Mucosa of descending colon (tissue), 3 donors: Measurements from ENCODE around the gene SLAMF6. TPM values are rescaled to one million over a fixed set of nuclear protein-coding genes. Genes with fewer than 3 reads are reported as not detected.
"Not testable (repeated sequence)": the region's sequence is repeated elsewhere in the genome, so short reads cannot be mapped to it uniquely, and the experiment has no call there.

ENCODE experiments used
- ATAC-seq: fragments of 200-7000 bp; cut with Tn5 transposase; one replicate; pipeline ENCODE4 v1.9.1; 2020; ENCODE audit warnings: mild to moderate bottlenecking, moderate library complexity
- DNase-seq, 3 donors: peaks; one replicate each; pipeline ENCODE4 v3.0.0-alpha.2; 2020
- H3K36me3 ChIP-seq: fragments of 200-600 bp; one replicate; pipeline ENCODE4 v1.8.0; 2021; ENCODE audit warnings: low read depth, mild to moderate bottlenecking
- H3K4me1 ChIP-seq: fragments of 200-600 bp; one replicate; pipeline ENCODE4 v1.8.0; 2021; ENCODE audit warnings: low read depth, mild to moderate bottlenecking
- H3K4me3 ChIP-seq: fragments of 200-600 bp; one replicate; pipeline ENCODE4 v1.8.0; 2021; ENCODE audit warnings: mild to moderate bottlenecking
- H3K9me3 ChIP-seq: fragments of 200-600 bp; one replicate; pipeline ENCODE4 v1.8.0; 2021; ENCODE audit warnings: mild to moderate bottlenecking
- CTCF ChIP-seq: fragments of 200-600 bp; IDR thresholded peaks from one replicate; pipeline ENCODE4 v1.8.0; 2022; ENCODE audit warnings: antibody characterized with exemption, mild to moderate bottlenecking
- intact Hi-C, 2 donors: fragments of 100-400 bp; cut with DNase I in 1 of 2; cut with micrococcal nuclease in 1 of 2; formaldehyde crosslinking; loops; one replicate each; pipeline versions ENCODE4 v1.11.0 to v1.11.1; 2022; cut with DNase I, micrococcal nuclease
- total RNA-seq, 3 donors: library from RNA; stranded (reverse); fragmentation: NEBNext Ultra II Directional in 2 of 3; extraction: Animal tissue kit (Norgen Biotek cat#: 25700) in 2 of 3; gene quantifications; one replicate each; pipeline versions ENCODE4 v1.2.1 to v1.2.4, GENCODE V29; 2021 to 2023
- donor health status: DM: no; HTN: no; CAD: no; lungs with moderate emphysema.
- donor health status: DM: no; HTN: no; CAD: no.
- donor health status: DM: no; HTN: yes; CAD: no.

SLAMF6 gene
- total RNA-seq, 3 donors from 2014 or later: 1.2 to 2.6 (median 2.4) TPM

DNA sequence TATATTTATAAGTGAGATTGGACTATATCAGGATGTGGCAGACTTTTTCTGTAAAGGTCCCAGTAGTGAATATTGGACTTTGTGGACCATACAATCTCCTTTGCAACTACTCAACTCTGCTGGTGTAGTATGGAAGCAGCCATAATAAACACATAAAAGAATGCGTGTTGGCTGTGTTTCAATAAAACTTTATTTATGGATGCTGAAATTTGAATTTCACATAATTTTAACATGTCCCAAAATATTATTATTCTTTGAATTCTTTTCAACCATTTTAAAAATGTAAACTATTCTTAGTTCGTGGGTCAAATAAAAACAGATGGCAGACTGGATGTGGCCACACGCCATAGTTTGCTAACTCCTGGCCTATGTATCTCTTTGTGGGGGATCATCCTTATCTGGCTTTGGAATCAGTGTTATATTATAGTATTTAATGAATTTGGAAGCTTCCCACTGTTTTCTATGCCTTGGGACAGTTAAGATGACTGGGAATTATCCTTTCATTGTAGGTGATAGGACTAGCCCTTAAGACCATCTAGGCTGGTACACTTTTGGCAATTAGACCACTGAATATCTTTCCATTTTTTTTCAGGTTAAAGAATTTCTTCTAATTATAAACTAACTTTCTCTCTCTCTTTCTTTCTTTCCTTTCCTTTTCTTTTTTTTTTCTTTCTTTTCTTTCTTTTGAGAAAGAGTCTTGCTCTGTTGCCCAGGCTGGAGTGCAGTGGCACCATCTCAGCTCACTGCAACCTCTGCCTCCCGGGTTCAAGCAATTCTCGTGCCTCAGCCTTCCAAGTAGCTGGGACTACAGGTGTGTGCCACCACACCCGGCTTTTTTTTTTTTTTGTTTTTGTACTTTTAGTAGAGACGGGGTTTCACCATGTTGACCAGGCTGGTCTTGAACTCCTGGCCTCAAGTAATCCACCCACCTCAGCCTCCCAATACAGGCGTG lies 14.9 kb upstream of the SLAMF6 start:
- TF ChIP-seq CTCF: no peak
- peaks cover 15% of the 10 kb centered on the region for H3K9me3 ChIP-seq
- no peak for ATAC-seq
- peaks cover 40% of the 10 kb centered on the region for H3K4me1 ChIP-seq
- no peak for DNase-seq
- intact Hi-C loops: no loop called here
- no peaks in the 10 kb centered on the region for H3K36me3 ChIP-seq
- H3K4me3 ChIP-seq: no peak overlapping the region

DNA sequence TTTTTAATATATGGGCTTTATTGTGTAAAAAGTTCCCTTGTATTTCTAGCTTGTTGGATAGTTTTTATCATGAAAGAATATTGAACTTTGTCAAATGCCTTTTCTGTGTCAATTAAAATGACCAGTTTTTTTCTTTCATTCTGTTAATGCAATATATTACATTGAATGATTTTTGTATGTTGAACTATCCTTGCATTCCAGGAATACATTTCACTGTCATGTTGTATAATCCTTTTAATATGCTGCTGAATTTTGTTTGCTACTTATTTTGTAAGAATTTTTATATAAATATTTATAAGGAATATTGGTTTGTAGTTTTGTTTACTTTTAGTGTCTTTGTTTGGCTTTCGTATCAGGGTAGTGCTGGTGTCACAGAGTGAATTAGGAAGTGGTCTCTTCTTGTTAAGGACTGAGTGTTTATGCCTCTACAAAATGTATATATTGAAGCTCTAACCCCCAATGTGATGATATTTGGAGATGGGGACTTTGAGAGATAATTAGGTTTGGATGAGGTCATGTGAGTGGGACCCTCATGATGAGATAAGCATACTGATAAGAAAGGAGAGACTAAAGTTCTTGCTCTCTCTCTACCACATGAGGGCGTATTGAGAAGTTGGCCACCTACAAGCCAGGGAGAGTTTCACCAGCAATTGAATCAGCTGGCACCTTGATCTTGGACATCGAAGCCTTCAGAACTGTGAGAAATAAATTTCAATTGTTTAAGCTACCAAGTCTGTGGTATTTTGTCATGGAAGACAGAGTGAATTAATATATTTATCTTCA lies 12.0 kb upstream of the SLAMF6 start:
- ATAC-seq: no peak
- no peak overlapping the region for H3K4me3 ChIP-seq
- DNase-seq: no peak
- intact Hi-C loops: no loop called here
- peaks cover 17% of the 10 kb centered on the region for H3K9me3 ChIP-seq
- no peaks in the 10 kb centered on the region for H3K36me3 ChIP-seq
- H3K4me1 ChIP-seq: peaks cover 15% of the 10 kb centered on the region
- TF ChIP-seq CTCF: no peak

DNA sequence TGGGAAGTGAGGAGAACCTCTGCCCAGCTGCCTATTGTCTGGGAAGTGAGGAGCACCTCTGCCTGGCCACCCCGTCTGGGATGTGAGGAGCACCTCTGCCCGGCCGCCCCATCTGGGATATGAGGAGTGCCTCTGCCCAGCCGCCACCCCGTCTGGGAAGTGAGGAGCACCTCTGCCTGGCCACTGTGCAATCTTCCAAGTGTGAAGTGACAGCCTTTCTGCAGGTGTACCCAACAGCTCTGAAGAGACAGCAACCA lies 9.4 kb upstream of the SLAMF6 start:
- ATAC-seq, H3K4me3 ChIP-seq, intact Hi-C loops, DNase-seq, H3K36me3 ChIP-seq, H3K4me1 ChIP-seq: not testable (repeated sequence)
- H3K9me3 ChIP-seq: peaks cover 17% of the 10 kb centered on the region

DNA sequence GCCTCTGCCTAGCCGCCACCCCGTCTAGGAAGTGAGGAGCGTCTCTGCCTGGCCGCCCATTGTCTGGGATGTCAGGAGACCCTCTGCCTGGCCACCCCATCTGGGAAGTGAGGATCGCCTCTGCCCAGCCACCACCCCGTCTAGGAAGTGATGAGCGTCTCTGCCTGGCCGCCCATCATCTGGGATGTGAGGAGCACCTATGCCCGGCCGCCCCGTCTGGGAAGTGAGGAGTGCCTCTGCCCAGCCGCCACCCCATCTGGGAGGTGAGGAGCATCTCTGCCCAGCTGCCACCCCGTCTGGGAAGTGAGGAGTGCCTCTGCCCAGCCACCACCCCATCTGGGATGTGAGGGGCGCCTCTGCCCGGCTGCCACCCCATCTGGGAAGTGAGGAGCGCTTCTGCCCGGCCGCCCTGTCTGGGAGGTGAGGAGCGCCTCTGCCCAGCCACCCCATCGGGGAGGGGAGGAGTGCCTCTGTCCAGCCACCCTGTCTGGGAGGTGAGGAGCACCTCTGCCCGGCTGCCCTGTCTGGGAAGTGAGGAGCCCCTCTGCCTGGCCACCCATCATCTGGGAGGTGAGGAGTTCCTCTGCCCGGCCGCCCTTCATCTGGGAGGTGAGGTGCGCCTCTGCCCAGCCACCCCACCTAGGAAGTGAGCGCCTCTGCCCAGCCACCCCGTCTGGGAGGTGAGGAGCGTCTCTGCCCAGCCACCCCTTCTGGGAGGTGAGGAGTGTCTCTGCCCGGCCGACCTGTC lies 8.9 kb upstream of the SLAMF6 start:
- ATAC-seq, H3K36me3 ChIP-seq, DNase-seq, H3K4me1 ChIP-seq, H3K4me3 ChIP-seq, intact Hi-C loops: not testable (repeated sequence)
- peaks cover 17% of the 10 kb centered on the region for H3K9me3 ChIP-seq

DNA sequence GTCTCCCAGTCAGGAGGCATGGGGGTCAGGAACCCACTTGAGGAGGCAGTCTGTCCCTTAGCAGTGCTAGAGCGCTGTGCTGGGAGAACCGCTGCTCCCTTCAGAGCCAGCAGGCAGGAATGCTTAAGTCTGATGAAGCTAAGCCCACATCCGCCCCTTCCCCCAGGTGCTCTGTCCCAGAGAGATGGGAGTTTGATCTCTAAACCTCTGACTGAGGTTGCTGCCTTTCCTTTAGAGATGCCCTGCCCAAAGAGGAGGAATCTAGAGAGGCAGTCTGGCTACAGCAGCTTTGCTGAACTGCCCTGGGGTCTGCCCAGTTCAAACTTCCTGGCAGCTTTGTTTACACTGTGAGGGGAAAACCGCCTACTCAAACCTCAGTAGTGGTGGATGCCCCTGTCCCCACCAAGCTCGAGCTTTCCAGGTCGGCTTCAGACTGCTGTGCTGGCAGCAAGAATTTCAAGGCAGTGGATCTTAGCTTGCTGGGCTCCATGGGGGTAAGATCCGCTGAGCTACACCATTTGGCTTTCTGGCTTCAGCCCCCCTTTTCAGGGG lies 6.4 kb upstream of the SLAMF6 start:
- DNase-seq, H3K4me1 ChIP-seq, H3K4me3 ChIP-seq, intact Hi-C loops, ATAC-seq, H3K9me3 ChIP-seq, H3K36me3 ChIP-seq: not testable (repeated sequence)

DNA sequence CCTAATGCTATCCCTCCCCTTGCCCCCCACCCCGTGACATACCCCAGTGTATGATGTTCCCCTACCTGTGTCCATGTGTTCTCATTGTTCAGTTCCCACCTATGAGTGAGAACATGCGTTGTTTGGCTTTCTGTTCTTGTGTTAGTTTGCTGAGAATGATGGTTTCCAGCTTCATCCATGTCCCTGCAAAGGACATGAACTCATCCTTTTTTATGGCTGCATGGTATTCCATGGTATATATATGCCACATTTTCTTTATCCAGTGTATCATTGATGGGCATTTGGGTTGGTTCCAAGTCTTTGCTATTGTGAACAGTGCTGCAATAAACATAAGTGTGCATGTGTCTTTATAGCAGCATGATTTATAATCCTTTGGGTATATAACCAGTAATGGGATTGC lies 734 bp upstream of the SLAMF6 start:
- ATAC-seq, H3K4me3 ChIP-seq, H3K9me3 ChIP-seq, DNase-seq, H3K36me3 ChIP-seq, H3K4me1 ChIP-seq, intact Hi-C loops: not testable (repeated sequence)

GRCh38 chr1:160522136-160522535 lies 919 bp downstream of the SLAMF6 start:
- Histone ChIP-seq H3K4me3 (no peak overlapping the region), H3K9me3 (no peaks in the 10 kb centered on the region), H3K4me1 (no peaks in the 10 kb centered on the region), H3K36me3 (no peaks in the 10 kb centered on the region)
- intact Hi-C loops: no loop called here
- no peak for DNase-seq
- no peak for ATAC-seq
- no peak for TF ChIP-seq CTCF
